Measurements from ENCODE around the gene ADPRH. TPM values are rescaled to one million over a fixed set of nuclear protein-coding genes. Genes with fewer than 3 reads are reported as not detected.

The ADPRH gene
- total RNA-seq, 1 donor from 2014 or later, result 6.0 TPM

DNA sequence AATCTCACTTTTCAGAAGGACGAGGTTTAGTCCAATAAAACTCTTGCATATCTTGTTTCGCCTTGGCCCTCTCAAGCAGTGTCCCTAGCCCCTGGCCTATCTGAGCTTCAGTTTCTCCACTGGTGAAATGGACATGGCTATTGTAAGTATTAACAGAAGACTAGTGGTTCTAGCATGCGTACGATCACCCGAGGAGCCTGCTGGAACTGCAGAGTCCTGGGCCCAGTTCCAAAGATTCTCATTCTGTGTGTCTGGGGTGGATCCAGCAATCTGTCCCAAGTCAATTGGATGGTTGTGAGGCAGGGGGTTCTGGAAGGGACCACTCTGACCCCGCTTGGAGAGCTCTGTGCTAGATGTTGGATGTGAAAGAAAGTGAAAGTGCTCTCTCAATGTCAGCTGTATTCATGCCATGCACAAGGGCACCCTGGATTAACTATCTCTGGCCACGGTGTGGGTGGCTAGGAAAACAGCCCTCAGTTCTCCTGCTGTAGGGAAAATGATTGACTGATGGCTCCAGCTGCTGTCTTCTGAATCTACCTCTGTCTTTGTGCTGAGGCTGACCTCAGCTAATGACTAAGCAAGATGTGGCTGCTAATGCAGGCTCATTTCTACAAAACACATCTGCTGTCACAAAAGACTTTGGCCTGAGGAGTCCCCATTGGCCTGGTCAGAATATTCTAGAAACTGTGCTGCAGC is 16.5 kb downstream of the ADPRH start:
- TF ChIP-seq, protein P1, sequence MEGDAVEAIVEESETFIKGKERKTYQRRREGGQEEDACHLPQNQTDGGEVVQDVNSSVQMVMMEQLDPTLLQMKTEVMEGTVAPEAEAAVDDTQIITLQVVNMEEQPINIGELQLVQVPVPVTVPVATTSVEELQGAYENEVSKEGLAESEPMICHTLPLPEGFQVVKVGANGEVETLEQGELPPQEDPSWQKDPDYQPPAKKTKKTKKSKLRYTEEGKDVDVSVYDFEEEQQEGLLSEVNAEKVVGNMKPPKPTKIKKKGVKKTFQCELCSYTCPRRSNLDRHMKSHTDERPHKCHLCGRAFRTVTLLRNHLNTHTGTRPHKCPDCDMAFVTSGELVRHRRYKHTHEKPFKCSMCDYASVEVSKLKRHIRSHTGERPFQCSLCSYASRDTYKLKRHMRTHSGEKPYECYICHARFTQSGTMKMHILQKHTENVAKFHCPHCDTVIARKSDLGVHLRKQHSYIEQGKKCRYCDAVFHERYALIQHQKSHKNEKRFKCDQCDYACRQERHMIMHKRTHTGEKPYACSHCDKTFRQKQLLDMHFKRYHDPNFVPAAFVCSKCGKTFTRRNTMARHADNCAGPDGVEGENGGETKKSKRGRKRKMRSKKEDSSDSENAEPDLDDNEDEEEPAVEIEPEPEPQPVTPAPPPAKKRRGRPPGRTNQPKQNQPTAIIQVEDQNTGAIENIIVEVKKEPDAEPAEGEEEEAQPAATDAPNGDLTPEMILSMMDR (conservative IDR thresholded peaks at IDR 0.05; ENCODE audit: low read depth, low read length), result no peak
- DNase-seq (ENCODE audit: low read depth), result no peak
- H3K4me3 ChIP-seq (ENCODE audit: low read depth, low read length), result peak overlapping the region; percentile 21

DNA sequence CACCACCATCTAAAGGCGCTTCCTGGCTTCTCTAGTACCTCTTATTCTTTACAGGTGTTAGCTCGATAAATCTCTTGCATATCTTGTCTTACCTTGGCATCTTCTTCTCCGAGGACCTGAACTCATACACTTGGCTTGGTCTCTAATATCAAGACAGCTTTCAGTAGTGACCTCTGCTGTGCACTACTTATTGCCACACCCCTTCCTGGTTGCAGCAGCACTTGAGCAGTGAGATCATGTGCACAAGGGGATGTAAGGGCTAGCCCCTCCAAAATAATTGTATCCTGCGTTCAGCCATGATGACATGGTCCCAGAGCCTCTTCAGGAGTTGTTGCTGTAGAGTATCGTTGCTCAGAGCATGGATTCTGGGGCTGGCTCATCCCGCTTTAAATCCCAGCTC is 17.1 kb downstream of the ADPRH start:
- no peak for DNase-seq (ENCODE audit: low read depth)
- TF ChIP-seq, protein P1 (conservative IDR thresholded peaks at IDR 0.05; ENCODE audit: low read depth, low read length), result no peak
- no peak overlapping the region for H3K4me3 ChIP-seq (ENCODE audit: low read depth, low read length)

DNA sequence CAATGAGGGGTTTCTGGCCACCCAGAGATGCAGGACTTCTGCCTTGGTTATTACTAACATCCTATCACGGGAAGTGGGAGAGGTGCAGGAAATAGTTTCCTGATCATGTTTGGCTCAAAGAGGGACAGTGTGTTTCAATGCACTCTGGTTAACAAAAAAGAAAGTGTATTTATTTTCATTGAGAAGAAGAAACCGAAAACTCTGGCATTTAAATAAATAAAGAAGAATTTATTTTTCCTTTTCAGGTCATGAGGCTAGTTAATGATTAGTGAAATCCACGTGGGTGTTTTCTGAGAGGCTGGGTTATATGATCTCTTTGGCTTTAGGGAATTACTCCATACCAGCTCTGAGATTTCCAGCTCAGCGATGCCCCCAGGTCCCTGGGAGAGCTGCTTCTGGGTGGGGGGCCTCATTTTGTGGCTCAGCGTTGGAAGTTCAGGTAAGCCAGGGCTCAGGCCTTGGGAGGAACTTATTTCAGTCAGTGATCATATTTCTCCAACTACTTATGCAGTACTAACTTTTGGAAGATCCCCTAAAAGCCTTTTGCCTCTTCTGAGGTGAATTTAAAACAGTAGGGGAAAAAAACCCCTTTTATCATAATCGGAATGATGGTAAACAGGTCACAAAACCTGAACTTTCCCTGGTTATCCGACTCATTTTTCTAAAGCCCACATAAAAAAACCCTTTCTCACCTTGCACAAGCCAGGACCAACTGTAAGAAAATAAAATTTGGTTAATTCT is 18.4 kb downstream of the ADPRH start, which contains the start of gene PLA1A:
Gene PLA1A, plus strand, starts transcription at position 338 of the 741 bp plus-strand sequence. Its CDS starts 29 bp downstream, at position 367.
- H3K4me3 ChIP-seq (ENCODE audit: low read depth, low read length), result peak within 1 kb of the TSS; percentile 38
- TF ChIP-seq, protein P1 (conservative IDR thresholded peaks at IDR 0.05; ENCODE audit: low read depth, low read length), result no peak
- DNase-seq (ENCODE audit: low read depth), result no peak

DNA sequence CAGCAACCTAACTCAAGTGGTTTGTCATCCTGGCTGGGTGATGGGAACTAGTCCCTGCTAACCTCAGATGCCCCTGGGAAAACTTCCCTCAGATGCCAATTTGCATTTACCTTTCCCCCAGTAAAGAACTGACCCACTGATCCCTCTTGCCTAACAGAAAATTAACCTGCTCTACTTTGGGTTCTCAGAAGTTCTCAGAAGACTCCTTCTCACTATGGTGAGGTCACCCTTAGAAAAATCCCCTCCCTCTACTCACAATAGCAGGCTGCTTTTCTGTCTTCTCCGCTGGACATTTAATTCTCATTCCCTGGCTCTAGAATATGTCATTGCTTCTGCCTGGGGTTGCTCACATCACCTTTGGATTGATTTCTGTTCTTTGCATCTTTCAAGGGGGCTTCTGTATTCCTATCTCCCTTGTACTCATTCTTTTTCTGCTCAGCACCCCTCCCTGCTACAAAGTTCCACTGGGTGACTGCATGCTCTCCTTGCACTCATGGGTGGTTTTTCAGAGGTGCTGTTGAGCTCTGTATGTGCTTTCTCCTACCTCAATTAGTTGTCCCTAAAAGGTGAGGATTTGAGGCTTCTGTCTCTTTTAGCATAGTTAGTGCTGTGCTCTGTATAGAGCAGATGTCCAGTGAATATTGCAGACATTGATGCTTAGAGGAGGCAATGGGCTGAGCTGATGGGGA is 19.3 kb downstream of the ADPRH start:
- TF ChIP-seq, protein P1 (conservative IDR thresholded peaks at IDR 0.05; ENCODE audit: low read depth, low read length), result no peak
- no peak for DNase-seq (ENCODE audit: low read depth)
- peak overlapping the region; percentile 38 for H3K4me3 ChIP-seq (ENCODE audit: low read depth, low read length)

DNA sequence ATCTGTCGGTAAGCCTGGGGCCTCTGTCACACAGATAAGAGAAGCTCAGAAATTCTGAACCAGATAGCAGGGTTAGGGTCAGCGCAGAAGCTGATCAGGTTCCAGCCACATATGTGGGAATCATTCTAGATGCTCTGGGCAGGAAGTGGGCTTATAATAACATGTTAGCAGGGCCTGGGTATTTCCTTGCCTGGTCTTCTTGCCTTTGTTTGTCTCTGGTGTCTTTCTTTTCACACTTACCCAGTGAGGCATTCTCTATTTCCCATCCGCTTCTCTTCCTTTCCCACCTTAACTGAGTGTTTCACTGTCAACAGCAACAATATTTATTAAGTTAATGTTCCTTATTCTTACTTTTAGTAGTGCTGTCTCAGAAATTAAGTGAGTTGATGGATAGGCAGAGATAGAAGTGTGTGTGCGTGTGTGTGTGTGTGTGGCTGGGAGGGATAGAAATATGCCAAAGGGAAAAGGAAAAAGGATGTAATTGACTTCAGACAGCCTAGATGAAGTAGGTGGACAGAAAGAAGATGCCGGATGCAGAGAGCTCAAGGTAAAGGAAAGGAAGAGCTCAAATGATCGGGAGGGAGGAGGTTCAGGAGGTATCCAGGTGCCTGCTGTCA is 20.4 kb downstream of the ADPRH start:
- peak overlapping the region; percentile 38 for H3K4me3 ChIP-seq (ENCODE audit: low read depth, low read length)
- TF ChIP-seq, protein P1 (conservative IDR thresholded peaks at IDR 0.05; ENCODE audit: low read depth, low read length), result no peak
- no peak for DNase-seq (ENCODE audit: low read depth)

DNA sequence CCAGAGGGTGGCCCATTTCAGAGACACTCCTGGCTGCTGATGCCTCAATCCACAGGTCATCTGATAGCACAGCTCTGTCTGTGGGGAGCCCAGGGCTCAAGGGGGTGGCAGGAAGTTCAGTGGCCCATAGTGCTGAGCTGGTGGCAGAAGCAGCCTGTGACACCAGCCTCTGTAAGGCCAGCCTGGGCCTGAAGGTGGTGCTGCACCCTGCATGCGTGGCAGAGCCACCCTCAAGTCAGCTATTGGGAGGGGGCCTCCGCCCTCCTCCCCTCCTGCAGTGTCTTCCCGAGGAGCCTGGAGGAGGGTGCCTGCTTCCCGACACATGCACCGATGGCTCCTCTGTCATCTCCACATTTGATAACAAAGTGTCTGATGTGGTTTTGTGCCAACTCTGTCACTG is 21.4 kb downstream of the ADPRH start:
- no peak for DNase-seq (ENCODE audit: low read depth)
- TF ChIP-seq, protein P1 (conservative IDR thresholded peaks at IDR 0.05; ENCODE audit: low read depth, low read length), result peak; percentile 48
- H3K4me3 ChIP-seq (ENCODE audit: low read depth, low read length), result no peak overlapping the region
